Skeletal muscle tissue (tissue), 4 donors: ENCODE measurements around the gene MIER2. TPM values are rescaled to one million over a fixed set of nuclear protein-coding genes. Genes with fewer than 3 reads are reported as not detected.
"Not testable (repeated sequence)": the region's sequence is repeated elsewhere in the genome, so short reads cannot be mapped to it uniquely, and the experiment has no call there.

ENCODE experiments used
- H3K27ac ChIP-seq: one replicate; pipeline ENCODE4 v1.7.0; 2013; ENCODE audit warnings: mild to moderate bottlenecking, low read depth, low read length, inconsistent platforms
- H3K27me3 ChIP-seq, 3 donors: one replicate each; pipeline ENCODE4 v1.7.0; 2013; ENCODE audit warnings: low read length in 3 of 3; ENCODE audit not compliant: control insufficient read depth in 3 of 3, insufficient read depth in 3 of 3
- H3K36me3 ChIP-seq, 3 donors: one replicate each; pipeline ENCODE4 v1.7.0; 2013; ENCODE audit warnings: low read length in 3 of 3; ENCODE audit not compliant: control insufficient read depth in 3 of 3, insufficient read depth in 3 of 3
- H3K4me1 ChIP-seq, 3 donors: one replicate each; pipeline ENCODE4 v1.7.0; 2013; ENCODE audit warnings: low read length in 3 of 3, mild to moderate bottlenecking in 3 of 3; ENCODE audit not compliant: control insufficient read depth in 3 of 3, insufficient read depth in 3 of 3
- H3K4me3 ChIP-seq, 3 donors: one replicate each; pipeline ENCODE4 v1.7.0; 2013; ENCODE audit warnings: low read length in 3 of 3
- H3K9ac ChIP-seq, 3 donors: one replicate each; pipeline ENCODE4 v1.7.0; 2013; ENCODE audit warnings: low read length in 3 of 3, mild to moderate bottlenecking in 3 of 3, moderate library complexity in 2 of 3, low read depth in 1 of 3
- H3K9me3 ChIP-seq, 3 donors: one replicate each; pipeline ENCODE4 v1.7.0; 2013; ENCODE audit warnings: low read length in 3 of 3; ENCODE audit not compliant: control insufficient read depth in 3 of 3
- total RNA-seq: library from RNA; depleted of rRNA; stranded (reverse); fragments of >200 nt; gene quantifications from one replicate; pipeline ENCODE4 v1.2.3, GENCODE V29; 2014
- donor health status: Osteomylitis.

MIER2 gene, protein sequence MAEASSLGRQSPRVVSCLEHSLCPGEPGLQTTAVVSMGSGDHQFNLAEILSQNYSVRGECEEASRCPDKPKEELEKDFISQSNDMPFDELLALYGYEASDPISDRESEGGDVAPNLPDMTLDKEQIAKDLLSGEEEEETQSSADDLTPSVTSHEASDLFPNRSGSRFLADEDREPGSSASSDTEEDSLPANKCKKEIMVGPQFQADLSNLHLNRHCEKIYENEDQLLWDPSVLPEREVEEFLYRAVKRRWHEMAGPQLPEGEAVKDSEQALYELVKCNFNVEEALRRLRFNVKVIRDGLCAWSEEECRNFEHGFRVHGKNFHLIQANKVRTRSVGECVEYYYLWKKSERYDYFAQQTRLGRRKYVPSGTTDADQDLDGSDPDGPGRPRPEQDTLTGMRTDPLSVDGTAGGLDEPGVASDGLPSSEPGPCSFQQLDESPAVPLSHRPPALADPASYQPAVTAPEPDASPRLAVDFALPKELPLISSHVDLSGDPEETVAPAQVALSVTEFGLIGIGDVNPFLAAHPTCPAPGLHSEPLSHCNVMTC
- total RNA-seq = 3.7 TPM

DNA sequence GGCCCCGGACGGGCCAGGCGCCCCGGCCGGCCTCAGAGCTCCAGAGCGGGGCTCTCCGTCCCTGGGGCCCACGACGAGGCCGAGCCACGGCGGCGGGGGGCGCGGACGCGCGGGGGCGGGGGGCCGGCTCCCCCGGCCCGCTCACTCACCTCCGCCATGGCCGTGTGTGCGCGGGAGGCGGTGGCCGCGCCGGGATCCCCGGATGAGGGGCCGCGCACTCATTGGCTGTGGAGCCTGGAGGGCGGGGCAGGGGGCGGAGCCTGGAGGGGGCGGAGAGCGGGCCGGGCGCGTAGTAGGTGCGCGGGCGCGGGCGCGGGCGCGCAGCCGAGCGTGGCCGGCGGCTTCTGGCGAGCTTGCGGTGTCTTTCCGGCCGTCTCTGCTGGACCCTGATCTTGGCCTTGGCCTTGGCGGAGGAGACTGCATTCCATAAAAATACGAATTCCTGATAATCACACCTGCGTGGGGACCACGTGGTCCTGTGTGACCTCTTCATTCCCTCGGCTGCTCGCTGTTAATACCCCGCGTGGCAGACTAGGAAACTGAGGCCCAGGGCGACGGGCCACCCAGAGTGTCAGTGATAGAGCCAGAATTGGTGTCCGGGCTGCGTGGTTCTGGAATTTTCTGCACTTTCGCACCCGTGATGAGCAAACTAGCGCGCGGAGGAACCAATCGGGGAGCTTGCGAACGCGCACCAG lies at the start of gene MIER2:
MIER2 (minus strand) TSS at position 172 of the 695 bp plus-strand sequence; CDS start at position 158, 14 bp downstream.
- H3K9me3 ChIP-seq = no peaks in the 10 kb centered on the region
- H3K9ac ChIP-seq = peak within 1 kb of the TSS; percentile 55 to 85 (median 65)
- H3K36me3 ChIP-seq = peaks cover 0 to 3% (median 2%) of the 10 kb centered on the region in 3 donors
- peaks cover 4 to 6% (median 5%) of the 10 kb centered on the region in 3 donors for H3K27me3 ChIP-seq
- H3K27ac ChIP-seq = peak within 1 kb of the TSS; percentile 36
- peaks cover 25 to 39% (median 29%) of the 10 kb centered on the region in 3 donors for H3K4me1 ChIP-seq
- H3K4me3 ChIP-seq = peak within 1 kb of the TSS; percentile 69 to 78 (median 75)

DNA sequence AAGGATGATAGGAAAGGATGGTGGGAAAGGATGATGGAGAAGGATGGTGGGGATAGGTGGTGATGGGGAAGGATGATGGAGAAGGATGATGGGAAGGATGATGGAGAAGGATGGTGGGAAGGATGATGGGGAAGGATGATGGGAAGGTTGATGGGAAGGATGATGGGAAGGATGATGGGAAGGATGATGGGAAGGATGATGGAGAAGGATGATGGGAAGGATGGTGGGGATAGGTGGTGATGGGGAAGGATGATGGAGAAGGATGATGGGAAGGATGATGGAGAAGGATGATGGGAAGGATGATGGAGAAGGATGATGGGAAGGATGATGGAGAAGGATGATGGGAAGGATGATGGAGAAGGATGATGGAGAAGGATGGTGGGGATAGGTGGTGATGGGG lies 49.0 kb upstream of the MIER2 start:
- H3K4me1 ChIP-seq, H3K4me3 ChIP-seq, H3K9ac ChIP-seq, H3K27ac ChIP-seq, H3K9me3 ChIP-seq, H3K36me3 ChIP-seq: not testable (repeated sequence)
- peaks cover 17 to 40% (median 28%) of the 10 kb centered on the region in 3 donors for H3K27me3 ChIP-seq

DNA sequence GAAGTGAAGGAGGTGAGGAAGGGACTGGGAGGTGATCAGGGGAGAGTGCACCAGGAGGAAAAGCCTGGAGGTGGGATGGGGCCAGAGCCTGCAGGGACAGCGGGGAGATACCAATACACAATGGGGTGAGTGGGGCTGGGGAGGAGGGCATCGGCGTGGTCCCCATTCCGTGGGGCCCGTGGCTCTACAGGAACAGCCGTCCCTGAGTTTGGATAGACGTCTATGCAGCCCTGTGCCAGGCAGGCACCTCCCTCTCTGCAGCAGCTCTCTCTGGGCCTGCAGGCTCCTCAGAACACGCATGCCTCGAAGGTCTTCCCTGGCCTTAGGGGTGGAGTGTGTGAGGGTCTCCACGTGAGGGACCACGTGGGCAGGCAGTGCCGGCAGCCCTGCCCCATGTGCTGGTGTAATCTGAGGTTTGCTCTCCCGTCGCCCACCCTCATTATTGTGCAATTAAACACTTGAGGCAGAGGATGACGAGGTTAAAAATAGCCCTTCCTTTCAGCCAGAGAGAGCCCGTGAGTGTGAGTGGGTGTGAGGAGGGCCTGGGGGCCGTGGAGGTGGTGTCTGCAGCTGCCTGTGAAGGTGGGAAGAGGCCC lies 47.9 kb upstream of the MIER2 start:
- Histone ChIP-seq H3K4me1 (no peaks in the 10 kb centered on the region), H3K27ac (no peak overlapping the region)

DNA sequence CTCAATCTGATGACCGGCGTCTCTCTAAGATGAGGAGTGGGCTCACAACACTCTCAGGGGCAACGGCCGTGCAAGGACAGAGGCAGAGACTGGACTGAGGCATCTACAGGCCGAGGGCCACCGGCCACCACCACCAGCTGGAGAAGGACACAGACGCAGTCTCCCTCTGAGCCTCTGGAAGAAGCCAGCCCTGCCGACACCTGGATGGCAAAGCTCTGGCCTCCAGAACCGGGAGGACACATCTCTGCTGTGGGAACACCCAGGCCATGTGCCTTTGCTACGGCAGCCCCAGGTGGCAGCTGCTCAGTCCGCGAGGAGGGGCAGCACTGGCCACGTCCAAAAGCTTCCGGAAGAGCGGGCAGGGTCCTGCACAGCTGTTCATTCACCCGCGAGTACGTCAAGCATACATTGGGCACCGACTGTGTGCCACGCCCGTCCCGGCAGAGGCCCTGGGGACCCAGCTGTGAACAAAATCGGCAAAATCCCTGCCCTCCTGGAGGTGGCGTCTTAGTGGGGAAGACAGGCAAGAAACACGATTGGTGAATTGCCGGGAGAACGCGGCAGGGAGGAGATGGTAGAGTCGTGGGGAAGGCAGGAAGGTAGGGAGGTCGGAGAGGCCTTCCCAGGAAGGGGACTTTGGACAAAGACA lies 47.3 kb upstream of the MIER2 start:
- Histone ChIP-seq H3K9ac (no peak overlapping the region), H3K9me3 (no peaks in the 10 kb centered on the region), H3K4me3 (no peak overlapping the region), H3K27ac (no peak overlapping the region), H3K36me3 (no peaks in the 10 kb centered on the region), H3K4me1 (no peaks in the 10 kb centered on the region), H3K27me3 (peaks cover 22 to 33% (median 32%) of the 10 kb centered on the region in 3 donors)

More for the DNA sequence above, 47.9 kb upstream of the MIER2 start:
- H3K9ac ChIP-seq = no peak overlapping the region
- H3K4me3 ChIP-seq = no peak overlapping the region
- H3K36me3 ChIP-seq = no peaks in the 10 kb centered on the region
- H3K9me3 ChIP-seq = no peaks in the 10 kb centered on the region
- peaks cover 20 to 35% (median 31%) of the 10 kb centered on the region in 3 donors for H3K27me3 ChIP-seq

DNA sequence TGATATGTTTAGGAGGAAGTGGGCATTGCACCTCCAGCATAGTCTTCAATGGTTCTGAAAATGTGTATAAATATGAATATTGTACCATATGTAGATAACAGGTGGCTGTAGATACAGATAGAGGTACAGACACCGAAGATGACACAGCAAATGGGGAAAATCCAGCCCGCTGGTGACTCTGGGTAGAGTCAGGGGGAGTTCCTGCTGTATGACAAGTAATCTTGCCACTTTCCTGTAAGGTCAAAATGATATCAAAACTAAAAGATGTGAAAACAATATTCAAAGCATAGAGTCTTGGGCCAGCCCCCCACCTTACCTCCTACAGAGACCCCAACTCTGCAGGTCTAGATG lies 46.6 kb upstream of the MIER2 start:
- Histone ChIP-seq H3K9me3 (no peaks in the 10 kb centered on the region), H3K27me3 (peaks cover 22 to 33% (median 32%) of the 10 kb centered on the region in 3 donors), H3K9ac (no peak overlapping the region), H3K4me1 (no peaks in the 10 kb centered on the region), H3K27ac (no peak overlapping the region), H3K36me3 (no peaks in the 10 kb centered on the region), H3K4me3 (no peak overlapping the region)

DNA sequence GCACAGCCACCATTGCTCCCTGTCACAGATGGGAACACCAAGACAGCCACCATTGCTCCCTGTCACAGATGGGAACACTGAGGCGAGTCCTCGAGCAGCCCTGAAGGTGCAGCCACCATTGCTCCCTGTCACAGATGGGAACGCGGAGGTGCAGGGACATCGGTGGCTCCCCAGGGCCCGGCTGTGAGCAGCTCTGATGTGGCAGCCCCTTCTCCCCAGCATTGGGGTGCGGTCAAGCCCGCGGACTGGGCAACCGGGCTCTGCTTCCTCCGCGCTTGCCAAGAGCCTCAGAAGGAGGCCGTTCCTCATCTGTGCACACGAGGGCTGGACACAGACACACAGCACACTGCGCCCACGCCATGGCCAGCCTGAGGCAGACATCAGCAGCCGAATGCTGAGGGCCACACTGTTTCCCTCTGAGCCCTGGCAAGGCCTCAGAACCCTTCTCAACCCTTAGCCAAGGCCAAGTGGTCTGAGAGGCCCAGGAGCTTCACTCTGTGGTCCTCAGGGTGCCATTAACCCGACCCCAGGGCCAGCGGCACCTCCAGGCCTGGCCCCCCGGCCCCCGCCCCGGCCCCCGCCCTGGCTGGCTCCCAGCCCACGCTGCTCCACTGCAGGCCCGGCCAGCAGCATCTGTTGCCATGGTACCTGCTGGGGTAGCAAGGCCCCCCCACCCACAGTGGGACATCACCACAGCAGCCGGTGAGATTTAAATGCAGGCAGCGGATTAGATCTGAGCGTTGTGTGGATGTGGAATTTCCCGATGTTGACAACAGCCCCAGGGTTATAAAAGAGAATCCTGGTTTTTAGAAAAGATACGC lies 46.0 kb upstream of the MIER2 start:
- no peak overlapping the region for H3K27ac ChIP-seq
- no peaks in the 10 kb centered on the region for H3K9me3 ChIP-seq
- no peaks in the 10 kb centered on the region for H3K36me3 ChIP-seq
- no peak overlapping the region for H3K9ac ChIP-seq
- peaks cover 22 to 33% (median 32%) of the 10 kb centered on the region in 3 donors for H3K27me3 ChIP-seq
- no peaks in the 10 kb centered on the region for H3K4me1 ChIP-seq
- H3K4me3 ChIP-seq = no peak overlapping the region

DNA sequence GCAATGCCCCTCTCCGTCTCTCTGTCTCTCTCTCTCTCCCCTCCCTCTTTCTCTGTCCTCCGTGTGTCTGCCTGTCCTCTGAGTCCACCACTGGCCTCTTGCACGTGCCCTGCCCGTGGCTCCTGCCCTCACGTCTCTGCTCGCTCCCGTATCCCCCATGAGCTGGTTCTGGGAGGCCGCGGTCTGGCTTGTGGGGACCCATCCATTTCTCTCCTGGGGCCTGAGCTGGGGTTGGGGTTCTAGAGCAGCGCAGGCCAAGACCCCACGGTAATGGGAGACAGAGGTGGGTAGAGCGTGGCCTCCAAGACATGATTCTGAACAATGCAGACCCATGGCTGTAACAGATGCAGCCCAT lies 45.3 kb upstream of the MIER2 start:
- Histone ChIP-seq H3K9ac (no peak overlapping the region), H3K4me3 (no peak overlapping the region), H3K27me3 (peaks cover 22 to 33% (median 32%) of the 10 kb centered on the region in 3 donors), H3K36me3 (no peaks in the 10 kb centered on the region), H3K9me3 (no peaks in the 10 kb centered on the region), H3K27ac (no peak overlapping the region), H3K4me1 (no peaks in the 10 kb centered on the region)

DNA sequence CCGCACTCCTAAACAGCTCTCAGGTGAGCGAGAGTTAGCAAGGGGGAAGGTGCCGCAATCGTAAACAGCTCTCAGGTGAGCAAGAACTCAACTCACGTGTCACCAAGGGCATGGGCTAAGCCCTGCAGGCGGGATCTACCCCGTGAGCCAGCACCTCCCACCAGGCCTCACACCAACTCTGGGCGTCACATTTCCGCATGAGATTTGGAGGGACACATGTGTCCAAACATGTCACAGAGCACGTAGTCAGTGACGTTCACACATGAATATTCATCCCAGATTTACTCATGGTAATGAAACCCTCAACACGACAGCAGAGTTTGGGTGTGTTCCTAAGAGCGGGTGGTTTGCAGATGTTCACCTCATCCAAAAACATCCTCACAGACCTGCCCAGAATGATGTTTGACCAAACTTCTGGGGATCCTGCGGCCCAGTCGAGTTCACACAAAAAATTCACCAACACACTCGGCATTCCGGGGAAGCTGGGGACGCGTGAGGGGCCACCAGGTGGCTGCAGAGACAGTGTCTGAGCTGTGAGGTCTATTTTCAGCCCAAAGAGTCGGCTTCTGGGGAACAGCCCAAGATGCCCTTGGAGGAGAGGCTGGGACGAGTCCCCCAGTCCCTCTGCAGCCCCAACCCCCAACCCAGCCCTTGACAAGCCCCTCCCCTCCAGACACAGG lies 44.8 kb upstream of the MIER2 start:
- Histone ChIP-seq H3K4me3 (no peak overlapping the region), H3K9ac (no peak overlapping the region), H3K36me3 (no peaks in the 10 kb centered on the region)

DNA sequence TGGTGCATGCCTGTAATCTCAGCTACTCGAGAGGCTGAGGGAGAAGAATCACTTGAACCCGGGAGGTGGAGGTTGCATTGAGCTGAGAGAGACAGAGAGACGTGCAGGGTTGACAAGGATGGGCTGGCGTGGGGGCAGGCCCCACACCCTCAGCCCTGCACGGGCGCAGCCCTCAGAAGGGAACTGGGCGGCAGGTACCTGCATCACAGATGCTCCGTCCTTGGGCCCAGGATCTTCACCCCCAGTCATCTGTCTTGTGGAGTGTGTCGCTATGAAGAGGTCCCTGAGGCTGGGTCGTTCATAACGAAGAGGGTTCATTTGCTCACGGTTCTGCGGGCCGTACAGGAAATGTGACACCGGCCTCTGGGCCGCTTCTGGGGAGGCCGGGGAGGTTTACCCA lies 44.1 kb upstream of the MIER2 start:
- no peaks in the 10 kb centered on the region for H3K4me1 ChIP-seq
- no peak overlapping the region for H3K27ac ChIP-seq
- H3K9me3 ChIP-seq = no peaks in the 10 kb centered on the region
- H3K27me3 ChIP-seq = peaks cover 25 to 41% (median 38%) of the 10 kb centered on the region in 3 donors
- no peak overlapping the region for H3K4me3 ChIP-seq
- H3K9ac ChIP-seq = no peak overlapping the region
- H3K36me3 ChIP-seq = no peaks in the 10 kb centered on the region

More for the DNA sequence above, 44.8 kb upstream of the MIER2 start:
- H3K9me3 ChIP-seq = no peaks in the 10 kb centered on the region
- H3K27me3 ChIP-seq = peaks cover 24 to 34% (median 33%) of the 10 kb centered on the region in 3 donors
- H3K4me1 ChIP-seq = no peaks in the 10 kb centered on the region
- no peak overlapping the region for H3K27ac ChIP-seq
